Activated B cell treated with CpG ODN at 0.5 μM for 24 hours (primary cell): ENCODE measurements around the gene COL4A1. TPM values are rescaled to one million over a fixed set of nuclear protein-coding genes. Genes with fewer than 3 reads are reported as not detected.

Experiments used
- ATAC-seq: fragments of 200-7000 bp; cut with Tn5 transposase; one replicate; pipeline ENCODE4 v1.10.0; 2021; ENCODE audit warnings: low read depth, mild to moderate bottlenecking, moderate library complexity
- CTCF ChIA-PET: fragments of 350-600 bp; sonication (Branson Sonifier 250); formaldehyde crosslinking; loops from one replicate; lab custom pipeline; 2021; ENCODE audit warnings: antibody characterized with exemption; lab: Charles Lee
- POLR2A ChIA-PET: fragments of 350-600 bp; sonication (Branson Sonifier 250); formaldehyde crosslinking; loops from one replicate; lab custom pipeline; 2021; ENCODE audit warnings: antibody characterized with exemption; lab: Charles Lee
- DNase-seq: peaks from one replicate; pipeline ENCODE4 v3.0.0; 2022
- H3K27ac Mint-ChIP-seq: one replicate; pipeline ENCODE4 v1.8.0; 2020; ENCODE audit warnings: mixed read lengths
- H3K27me3 Mint-ChIP-seq: one replicate; pipeline ENCODE4 v1.8.0; 2021; ENCODE audit warnings: mixed read lengths
- H3K36me3 Mint-ChIP-seq: one replicate; pipeline ENCODE4 v1.8.0; 2021; ENCODE audit warnings: low read depth, mixed read lengths
- H3K4me1 Mint-ChIP-seq: one replicate; pipeline ENCODE4 v1.8.0; 2021; ENCODE audit warnings: mixed read lengths
- H3K4me3 Mint-ChIP-seq: one replicate; pipeline ENCODE4 v1.8.0; 2020; ENCODE audit warnings: mild to moderate bottlenecking, mixed read lengths
- H3K9me3 Mint-ChIP-seq: one replicate; pipeline ENCODE4 v1.8.0; 2020; ENCODE audit warnings: mixed read lengths
- CTCF ChIP-seq: fragments of 200-600 bp; IDR thresholded peaks from one replicate; pipeline ENCODE4 v1.8.0; 2022; ENCODE audit warnings: antibody characterized with exemption, mild to moderate bottlenecking
- intact Hi-C: fragments of 100-400 bp; cut with micrococcal nuclease; formaldehyde crosslinking; loops from one replicate; pipeline ENCODE4 v1.15.1; 2024
- total RNA-seq: library from RNA; stranded (reverse); gene quantifications from 2 replicates; pipeline ENCODE4 v1.2.3, GENCODE V29; 2022

Gene COL4A1
- total RNA-seq, 1 donor from 2014 or later, result not detected

- intact Hi-C loops, result no loop called here
- ATAC-seq, result no peak
- CTCF ChIA-PET, result no interaction called here
- peaks cover 2% of the 10 kb centered on the region for H3K27me3 Mint-ChIP-seq
- H3K27ac Mint-ChIP-seq, result no peak overlapping the region
- TF ChIP-seq CTCF, result no peak
- no peak for DNase-seq
- no peaks in the 10 kb centered on the region for H3K4me1 Mint-ChIP-seq
- POLR2A ChIA-PET, result no interaction called here
- no peak overlapping the region for H3K4me3 Mint-ChIP-seq
- no peaks in the 10 kb centered on the region for H3K9me3 Mint-ChIP-seq
- no peaks in the 10 kb centered on the region for H3K36me3 Mint-ChIP-seq
Observed at GRCh38 chr13:110214637-110215036, 92.3 kb downstream of the COL4A1 start.

- H3K9me3 Mint-ChIP-seq, result no peaks in the 10 kb centered on the region
- ATAC-seq (no peak), DNase-seq (no peak)
- H3K4me1 Mint-ChIP-seq, result no peaks in the 10 kb centered on the region
- H3K27me3 Mint-ChIP-seq, result peaks cover 2% of the 10 kb centered on the region
- ChIA-PET POLR2A (no interaction called here), CTCF (no interaction called here)
- TF ChIP-seq CTCF, result no peak
- H3K36me3 Mint-ChIP-seq, result no peaks in the 10 kb centered on the region
- intact Hi-C loops, result no loop called here
- no peak overlapping the region for H3K27ac Mint-ChIP-seq
- H3K4me3 Mint-ChIP-seq, result no peak overlapping the region
Observed at GRCh38 chr13:110213461-110214074, 93.4 kb downstream of the COL4A1 start.

- ChIA-PET POLR2A (no interaction called here), CTCF (no interaction called here)
- intact Hi-C loops, result no loop called here
- Mint-ChIP-seq H3K4me3 (no peak overlapping the region), H3K27ac (no peak overlapping the region), H3K27me3 (peaks cover 2% of the 10 kb centered on the region), H3K36me3 (no peaks in the 10 kb centered on the region), H3K4me1 (no peaks in the 10 kb centered on the region), H3K9me3 (no peaks in the 10 kb centered on the region)
- DNase-seq (no peak), ATAC-seq (no peak)
- TF ChIP-seq CTCF, result no peak
Observed at GRCh38 chr13:110212529-110212928, 94.4 kb downstream of the COL4A1 start.

- no peaks in the 10 kb centered on the region for H3K4me1 Mint-ChIP-seq
- no peak for TF ChIP-seq CTCF
- H3K4me3 Mint-ChIP-seq, result no peak overlapping the region
- intact Hi-C loops, result no loop called here
- ChIA-PET CTCF (no interaction called here), POLR2A (no interaction called here)
- ATAC-seq (no peak), DNase-seq (no peak)
- H3K27ac Mint-ChIP-seq, result no peak overlapping the region
- H3K9me3 Mint-ChIP-seq, result no peaks in the 10 kb centered on the region
- no peaks in the 10 kb centered on the region for H3K36me3 Mint-ChIP-seq
- H3K27me3 Mint-ChIP-seq, result no peaks in the 10 kb centered on the region
Observed at GRCh38 chr13:110211735-110212134, 95.2 kb downstream of the COL4A1 start.

GRCh38 chr13:110211046-110211445 lies 95.9 kb downstream of the COL4A1 start:
- ATAC-seq (no peak), DNase-seq (no peak)
- Mint-ChIP-seq H3K4me1 (no peaks in the 10 kb centered on the region), H3K27me3 (no peaks in the 10 kb centered on the region), H3K9me3 (no peaks in the 10 kb centered on the region), H3K4me3 (no peak overlapping the region), H3K36me3 (no peaks in the 10 kb centered on the region), H3K27ac (no peak overlapping the region)
- POLR2A ChIA-PET, result no interaction called here
- TF ChIP-seq CTCF, result no peak
- intact Hi-C loops, result no loop called here
- CTCF ChIA-PET, result no interaction called here
